Panc1 (cell line): Measurements from ENCODE around the gene PLEKHO1. TPM values are rescaled to one million over a fixed set of nuclear protein-coding genes. Genes with fewer than 3 reads are reported as not detected.

ENCODE experiments used
- ATAC-seq: fragments of 200-7000 bp; cut with Tn5 transposase; 2 replicates; pipeline ENCODE4 v1.9.1; 2020; ENCODE audit warnings: mild to moderate bottlenecking, moderate library complexity
- BruUV-seq: library from RNA; stranded (reverse); fragments of 400-500 nt; replicated peaks from 2 replicates; lab custom pipeline; 2021; lab: Mats Ljungman, UMichigan
- CTCF ChIA-PET: fragments of 300-600 bp; sonication (Branson Sonifier 250); formaldehyde crosslinking; loops from one replicate; lab custom pipeline; 2022; ENCODE audit warnings: antibody characterized with exemption; lab: Charles Lee
- POLR2A ChIA-PET: fragments of 300-600 bp; sonication (Branson Sonifier 250); formaldehyde crosslinking; loops from one replicate; lab custom pipeline; 2022; ENCODE audit warnings: antibody characterized with exemption; lab: Charles Lee
- DNase-seq: peaks from one replicate; pipeline ENCODE4 v3.0.0-alpha.2; 2010; ENCODE audit warnings: low read depth, low spot score
- H3K27ac ChIP-seq: 2 replicates; pipeline ENCODE4 v1.5.1; 2011; ENCODE audit warnings: mild to moderate bottlenecking, low read length, inconsistent platforms
- H3K27me3 ChIP-seq: fragments of 200-500 bp; sonication (Bioruptor generic); 2 replicates; pipeline ENCODE4 v1.6.0; 2014; ENCODE audit warnings: low read length, inconsistent platforms; ENCODE audit not compliant: control insufficient read depth, insufficient read depth
- H3K36me3 ChIP-seq: fragments of 200-500 bp; sonication (Bioruptor generic); 2 replicates; pipeline ENCODE4 v1.5.1; 2014; ENCODE audit warnings: inconsistent platforms, mild to moderate bottlenecking, low read length, moderate library complexity; ENCODE audit not compliant: control insufficient read depth, insufficient read depth
- H3K4me1 ChIP-seq: 2 replicates; pipeline ENCODE4 v1.5.1; 2011; ENCODE audit warnings: inconsistent platforms, mild to moderate bottlenecking, low read length, moderate library complexity; ENCODE audit not compliant: control insufficient read depth, insufficient read depth
- H3K4me3 ChIP-seq, 2 experiments: 2 replicates each; pipeline ENCODE4 v1.5.1; 2011 to 2012; ENCODE audit warnings: low read depth in 2 of 2, low read length in 2 of 2, mild to moderate bottlenecking in 2 of 2, inconsistent platforms in 1 of 2, moderate library complexity in 1 of 2
- H3K9me3 ChIP-seq: fragments of 200-500 bp; sonication (Bioruptor generic); 2 replicates; pipeline ENCODE4 v1.5.1; 2014; ENCODE audit warnings: low read depth, mild to moderate bottlenecking, inconsistent platforms, low read length, moderate library complexity; ENCODE audit not compliant: control insufficient read depth, insufficient read depth
- CTCF ChIP-seq: fragments of 450-650 bp; IDR thresholded peaks from 2 replicates; pipeline ENCODE4 v1.5.1; 2017; ENCODE audit warnings: mild to moderate bottlenecking
- POLR2AphosphoS5 ChIP-seq: IDR thresholded peaks from 2 replicates; pipeline ENCODE4 v1.6.1; 2012; ENCODE audit warnings: mild to moderate bottlenecking, low read depth, low read length, moderate library complexity
- REST ChIP-seq, 2 experiments: IDR thresholded peaks; 2 replicates each; pipeline ENCODE4 v1.6.1; 2011 to 2012; ENCODE audit warnings: low read depth in 2 of 2, control low read depth in 1 of 2, low read length in 1 of 2, mild to moderate bottlenecking in 1 of 2, moderate library complexity in 1 of 2; ENCODE audit not compliant: insufficient read depth in 1 of 2
- SIN3A ChIP-seq: IDR thresholded peaks from 2 replicates; pipeline ENCODE4 v1.6.1; 2012; ENCODE audit warnings: low read depth, mild to moderate bottlenecking, low read length, moderate library complexity, borderline replicate concordance; ENCODE audit not compliant: insufficient read depth
- TCF7L2 ChIP-seq: IDR thresholded peaks from 2 replicates; pipeline ENCODE4 v1.6.1; 2011; ENCODE audit warnings: mild to moderate bottlenecking, low read depth, low read length, inconsistent platforms
- in situ Hi-C: cut with HindIII; loops from 2 replicates; pipeline ENCODE4 v1.10.0; 2016; ENCODE audit warnings: low sequenced_read_pairs, low pct_unique_long_range_greater_than_20kb
- intact Hi-C: fragments of 100-400 bp; cut with micrococcal nuclease; formaldehyde crosslinking; loops from one replicate; pipeline ENCODE4 v1.10.0; 2022; ENCODE audit not compliant: unreplicated experiment
- total RNA-seq: library from RNA; stranded (reverse); gene quantifications from one replicate; pipeline ENCODE4 v1.2.1, GENCODE V29; 2021; ENCODE audit not compliant: unreplicated experiment

Gene PLEKHO1
- total RNA-seq, 1 experiment from 2014 or later = 9.1 TPM

GRCh38 chr1:150106341-150106740, 43.4 kb upstream of the PLEKHO1 start:
- no peak for ATAC-seq
- Histone ChIP-seq H3K36me3 (no peaks in the 10 kb centered on the region), H3K27ac (no peak overlapping the region), H3K27me3 (no peaks in the 10 kb centered on the region), H3K4me3 (no peak overlapping the region), H3K9me3 (no peaks in the 10 kb centered on the region), H3K4me1 (no peaks in the 10 kb centered on the region)
- POLR2A ChIA-PET = no interaction called here
- CTCF ChIA-PET = no interaction called here
- BruUV-seq = no TSS peak
- in situ Hi-C loops = no loop called here
- DNase-seq = no peak
- TF ChIP-seq TCF7L2 = no peak
- no peak for TF ChIP-seq POLR2AphosphoS5
- no peak for TF ChIP-seq REST (IDR thresholded peaks at IDR 0.05; ENCODE audit: insufficient read depth in 1 of 2, low read depth in 2 of 2, low read length in 1 of 2)
- no peak for TF ChIP-seq CTCF
- no peak for TF ChIP-seq SIN3A
- intact Hi-C loops = no loop called here

GRCh38 chr1:150109586-150109985, 40.1 kb upstream of the PLEKHO1 start:
- CTCF ChIA-PET = no interaction called here
- H3K4me1 ChIP-seq = no peaks in the 10 kb centered on the region
- BruUV-seq = no TSS peak
- in situ Hi-C loops (no loop called here), intact Hi-C loops (no loop called here)
- TF ChIP-seq TCF7L2 (no peak), CTCF (no peak), POLR2AphosphoS5 (no peak), SIN3A (no peak), REST (IDR thresholded peaks at IDR 0.05; ENCODE audit: insufficient read depth in 1 of 2, low read depth in 2 of 2, low read length in 1 of 2) (no peak)
- H3K9me3 ChIP-seq = no peaks in the 10 kb centered on the region
- POLR2A ChIA-PET = no interaction called here
- DNase-seq (no peak), ATAC-seq (no peak)
- no peak overlapping the region for H3K27ac ChIP-seq
- H3K36me3 ChIP-seq = no peaks in the 10 kb centered on the region
- no peaks in the 10 kb centered on the region for H3K27me3 ChIP-seq
- H3K4me3 ChIP-seq = no peak overlapping the region
